ENCODE measurements around the gene NEO1.
"Not testable (repeated sequence)": the region's sequence is repeated elsewhere in the genome, so short reads cannot be mapped to it uniquely, and the experiment has no call there.

The NEO1 gene

DNA sequence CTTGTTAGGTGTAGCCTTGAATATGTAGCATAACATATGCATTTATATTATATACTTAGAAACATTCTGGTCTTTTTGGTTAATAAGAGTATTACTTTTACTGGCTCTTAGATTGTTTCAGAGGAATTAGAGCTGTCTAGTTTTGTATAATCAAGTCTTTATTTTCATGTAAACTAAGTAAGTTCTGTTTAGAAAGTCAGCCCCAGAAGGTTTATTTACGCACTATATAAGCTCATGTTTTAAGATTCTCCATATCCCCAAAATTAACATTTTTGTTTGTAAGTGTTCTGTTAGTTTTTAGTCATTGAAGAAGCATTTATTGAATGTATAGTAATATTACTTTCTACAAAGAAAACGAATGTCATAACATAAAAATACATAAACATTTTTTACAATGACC is 158.4 kb downstream of the NEO1 start:
- no peak for DNase-seq (ENCODE audit: low spot score)

DNA sequence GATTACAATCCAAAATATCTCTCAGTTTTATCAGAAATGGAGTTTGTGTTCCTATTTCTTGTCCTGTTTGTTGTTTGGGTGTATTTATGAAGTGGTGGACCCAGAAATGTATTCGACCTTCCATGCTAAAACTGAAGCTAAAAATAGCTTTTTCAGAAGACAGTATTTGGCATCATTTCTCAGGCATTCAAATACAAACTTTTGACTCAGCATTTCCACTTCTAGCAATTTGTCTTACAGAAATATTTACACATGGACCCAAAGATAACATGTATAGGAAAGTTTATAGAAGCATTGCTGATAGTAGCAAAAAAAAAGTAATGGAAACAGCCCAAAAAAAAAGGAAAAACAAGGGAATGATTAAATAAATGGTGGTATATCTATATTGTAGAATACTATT is 160.2 kb downstream of the NEO1 start:
- DNase-seq (ENCODE audit: low spot score) = no peak

DNA sequence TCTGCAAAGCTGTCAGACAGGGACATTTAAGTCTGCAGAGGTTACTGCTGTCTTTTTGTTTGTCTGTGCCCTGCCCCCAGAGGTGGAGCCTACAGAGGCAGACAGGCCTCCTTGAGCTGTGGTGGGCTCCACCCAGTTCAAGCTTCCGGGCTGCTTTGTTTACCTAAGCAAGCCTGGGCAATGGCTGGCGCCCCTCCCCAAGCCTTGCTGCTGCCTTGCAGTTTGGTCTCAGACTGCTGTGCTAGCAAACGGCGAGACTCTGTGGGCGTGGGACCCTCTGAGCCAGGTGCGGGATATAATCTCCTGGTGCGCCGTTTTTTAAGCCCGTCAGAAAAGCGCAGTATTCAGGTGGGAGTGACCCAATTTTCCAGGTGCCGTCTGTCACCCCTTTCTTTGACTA is 169.2 kb downstream of the NEO1 start:
- DNase-seq (ENCODE audit: low spot score) = not testable (repeated sequence)

GRCh38 chr15:73225358-73226015 is 173.2 kb downstream of the NEO1 start:
- DNase-seq (ENCODE audit: low spot score) = no peak

GRCh38 chr15:73226093-73226814 is 174.0 kb downstream of the NEO1 start:
- no peak for DNase-seq (ENCODE audit: low spot score)

DNA sequence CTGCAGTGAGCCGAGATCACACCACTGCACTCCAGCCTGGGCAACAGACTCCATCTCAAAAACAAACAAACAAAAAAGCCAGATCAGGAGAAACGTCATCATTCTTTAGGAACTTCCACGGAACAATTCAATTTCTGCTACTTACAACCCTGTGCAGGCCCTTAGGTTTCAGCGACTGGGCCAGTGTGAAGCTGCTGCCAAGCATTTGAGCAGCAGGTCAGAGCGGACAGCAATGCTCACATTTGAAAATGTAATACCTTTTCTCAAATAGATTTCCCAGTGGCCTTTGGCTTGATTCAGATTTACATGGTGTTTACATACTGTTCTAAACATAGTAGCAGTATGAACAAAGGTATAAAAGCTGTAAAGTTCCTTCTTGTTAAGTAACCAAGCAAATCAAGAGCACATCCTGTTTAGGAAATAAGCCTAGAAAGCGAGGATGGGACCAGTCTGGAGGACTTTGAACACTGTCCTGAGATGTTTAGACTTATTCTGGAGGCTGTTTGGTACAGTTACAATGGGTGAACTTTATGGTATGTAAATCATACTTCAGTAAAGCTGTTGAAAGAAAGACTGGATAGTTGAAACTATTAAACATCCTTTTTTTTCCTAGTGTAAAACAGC is 175.3 kb downstream of the NEO1 start:
- DNase-seq (ENCODE audit: low spot score) = no peak

- no peak for DNase-seq (ENCODE audit: low spot score)
These were observed 175.9 kb downstream of the NEO1 start for GRCh38 chr15:73228128-73228646.

DNA sequence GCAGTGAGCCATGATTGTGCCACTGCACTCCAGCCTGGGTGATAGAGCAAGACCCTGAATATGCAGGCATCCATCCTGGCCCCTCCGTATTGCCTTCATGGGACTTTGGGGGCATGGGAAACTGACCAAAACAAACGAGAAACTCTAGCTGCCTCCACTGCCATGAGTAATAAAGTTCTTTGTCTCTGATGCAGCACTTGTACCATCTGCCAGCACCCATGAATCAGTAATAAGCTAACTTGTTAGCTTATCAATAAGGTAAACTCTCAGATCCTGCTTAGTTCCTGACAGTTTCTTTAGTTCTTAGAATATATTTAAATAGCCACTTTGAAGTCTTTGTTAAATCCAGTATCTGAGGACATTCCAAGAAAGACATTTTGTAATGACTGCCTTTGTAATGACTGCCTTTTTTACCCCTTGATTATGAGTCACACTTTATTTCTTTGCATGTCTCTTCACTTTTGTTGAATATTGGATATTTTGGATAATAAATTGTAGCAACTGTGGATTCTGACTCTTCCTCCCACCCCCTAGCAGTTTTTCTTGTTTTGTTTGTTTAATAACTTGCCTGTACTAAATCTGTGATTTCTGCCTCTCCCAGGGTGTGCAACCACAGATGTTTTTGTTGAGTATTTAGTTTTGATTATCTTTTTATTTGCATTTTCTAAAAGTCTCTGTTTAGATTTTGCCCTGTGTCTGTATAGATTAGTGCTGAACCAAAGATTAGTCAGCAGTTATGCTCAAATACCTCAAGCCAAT is 179.6 kb downstream of the NEO1 start:
- DNase-seq (ENCODE audit: low spot score) = peak; percentile 6

GRCh38 chr15:73232776-73233175 is 180.5 kb downstream of the NEO1 start:
- no peak for DNase-seq (ENCODE audit: low spot score)

DNA sequence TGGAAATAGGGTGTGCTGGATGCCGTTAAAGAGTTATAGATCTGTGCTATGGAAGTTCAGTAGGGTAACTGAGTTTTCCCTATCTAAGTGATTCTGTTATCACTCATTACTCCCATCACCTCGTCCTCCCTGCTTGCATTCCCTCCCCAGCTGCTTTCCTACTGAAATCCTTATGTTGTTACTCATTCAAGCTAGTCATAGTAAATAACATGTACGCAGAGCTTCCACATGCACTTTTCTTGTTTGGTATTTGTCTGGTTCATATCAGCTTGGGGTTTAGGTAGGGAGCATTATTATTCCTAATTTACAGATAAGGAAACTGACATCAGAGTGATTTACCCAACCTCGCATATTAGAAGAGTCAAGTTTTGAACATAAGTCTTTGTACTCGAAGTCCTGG is 181.4 kb downstream of the NEO1 start:
- no peak for DNase-seq (ENCODE audit: low spot score)

- no peak for DNase-seq (ENCODE audit: low spot score)
These were observed 185.6 kb downstream of the NEO1 start for GRCh38 chr15:73237910-73238309.

DNA sequence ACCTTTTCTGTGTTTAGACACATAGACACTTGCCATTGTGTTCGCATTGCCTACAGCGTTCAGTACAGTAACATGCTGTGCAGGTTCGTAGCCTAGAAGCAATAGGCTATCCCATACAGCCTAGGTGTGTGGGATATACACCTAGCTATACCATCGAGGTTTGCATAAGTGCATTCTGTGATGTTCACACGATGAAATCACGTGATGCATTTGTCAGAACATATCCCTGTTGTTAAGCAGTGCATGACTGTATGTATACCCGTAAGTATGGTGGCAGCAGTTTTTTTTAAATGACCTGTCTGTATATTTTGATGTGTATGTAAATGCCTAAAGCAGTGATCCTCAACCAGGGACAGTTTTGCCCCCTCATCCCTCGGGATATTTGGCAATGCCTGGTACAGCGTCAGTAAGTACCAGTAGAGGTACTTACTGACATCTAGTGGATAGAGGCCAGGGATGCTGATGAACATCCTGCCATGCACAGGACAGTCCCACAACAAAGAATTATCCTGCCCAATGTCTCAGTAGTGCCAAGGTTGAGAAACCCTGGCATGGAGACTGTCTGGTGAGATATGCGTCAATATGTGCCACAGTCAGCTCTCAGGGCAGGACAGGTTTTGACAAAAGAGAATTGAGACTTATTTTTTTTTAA is 187.4 kb downstream of the NEO1 start:
- DNase-seq (ENCODE audit: low spot score) = no peak

GRCh38 chr15:73240866-73241499 is 188.7 kb downstream of the NEO1 start:
- DNase-seq (ENCODE audit: low spot score) = peak; percentile 72

- DNase-seq (ENCODE audit: low spot score) = no peak
These were observed 192.1 kb downstream of the NEO1 start for GRCh38 chr15:73244333-73244732.

GRCh38 chr15:73246439-73246838 is 194.2 kb downstream of the NEO1 start:
- no peak for DNase-seq (ENCODE audit: low spot score)

GRCh38 chr15:73246898-73247297 is 194.6 kb downstream of the NEO1 start:
- DNase-seq (ENCODE audit: low spot score) = no peak

DNA sequence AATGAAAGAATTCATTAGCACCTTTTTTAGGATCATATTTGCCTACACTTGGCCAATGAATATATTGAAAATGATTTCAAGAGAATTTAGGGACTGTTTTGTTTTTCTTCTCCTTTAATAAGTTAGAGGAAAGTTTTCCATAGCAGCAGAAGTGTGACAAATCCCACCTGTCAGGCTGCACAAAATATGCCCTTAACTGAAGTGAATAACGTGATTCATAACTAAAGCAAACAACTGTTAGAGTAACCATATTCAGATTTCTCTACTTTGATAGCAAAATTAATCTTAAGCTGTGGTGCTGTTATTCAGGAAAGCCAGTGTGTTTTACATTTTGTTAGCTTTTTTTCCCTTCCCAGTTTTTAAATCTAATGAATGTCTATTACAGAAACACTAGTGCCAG is 195.1 kb downstream of the NEO1 start:
- DNase-seq (ENCODE audit: low spot score) = no peak

DNA sequence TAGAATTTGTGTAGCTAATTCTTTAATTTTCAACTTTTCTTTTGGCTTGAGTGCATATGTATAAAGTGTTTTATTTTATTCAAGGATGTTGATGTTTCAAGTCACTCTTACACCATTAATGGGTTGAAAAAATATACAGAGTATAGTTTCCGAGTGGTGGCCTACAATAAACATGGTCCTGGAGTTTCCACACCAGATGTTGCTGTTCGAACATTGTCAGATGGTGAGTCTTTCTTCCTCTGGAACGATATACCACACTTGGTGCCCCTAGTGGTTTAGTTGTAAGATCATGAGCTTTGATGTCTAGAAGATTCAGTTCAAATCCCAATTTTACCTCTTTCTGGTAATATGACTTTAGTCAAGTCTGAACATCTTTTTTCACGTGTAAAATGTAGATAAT is 197.2 kb downstream of the NEO1 start:
- no peak for DNase-seq (ENCODE audit: low spot score)

- no peak for DNase-seq (ENCODE audit: low spot score)
These were observed 202.3 kb downstream of the NEO1 start for GRCh38 chr15:73254598-73254997.

- no peak for DNase-seq (ENCODE audit: low spot score)
These were observed 206.2 kb downstream of the NEO1 start for GRCh38 chr15:73258271-73259108.

- DNase-seq (ENCODE audit: low spot score) = no peak
These were observed 212.6 kb downstream of the NEO1 start for GRCh38 chr15:73264881-73265280.
